ENCODE measurements around the gene KCNJ11. TPM values are rescaled to one million over a fixed set of nuclear protein-coding genes. Genes with fewer than 3 reads are reported as not detected.

Gene KCNJ11
- total RNA-seq, 1 donor from 2014 or later, result 0.79 TPM

- FAIRE-seq (no peak), DNase-seq (ENCODE audit: low read depth) (no peak)
- H3K4me3 ChIP-seq (ENCODE audit: low read depth, low read length), result no peak overlapping the region
- TF ChIP-seq CTCF (IDR thresholded peaks at IDR 0.05; ENCODE audit: insufficient read depth, low read length, severe bottlenecking), result no peak
- no peaks in the 10 kb centered on the region for H3K36me3 ChIP-seq (ENCODE audit: control insufficient read depth, insufficient read depth, low read length)
- no peaks in the 10 kb centered on the region for H3K27me3 ChIP-seq (ENCODE audit: control insufficient read depth, insufficient read depth, low read length)
Observed at GRCh38 chr11:17387811-17388210, 648 bp downstream of the KCNJ11 start.

GRCh38 chr11:17387254-17387653 is 1.2 kb downstream of the KCNJ11 start:
- no peaks in the 10 kb centered on the region for H3K27me3 ChIP-seq (ENCODE audit: control insufficient read depth, insufficient read depth, low read length)
- no peak overlapping the region for H3K4me3 ChIP-seq (ENCODE audit: low read depth, low read length)
- TF ChIP-seq CTCF (IDR thresholded peaks at IDR 0.05; ENCODE audit: insufficient read depth, low read length, severe bottlenecking), result no peak
- no peaks in the 10 kb centered on the region for H3K36me3 ChIP-seq (ENCODE audit: control insufficient read depth, insufficient read depth, low read length)
- FAIRE-seq, result no peak
- no peak for DNase-seq (ENCODE audit: low read depth)

DNA sequence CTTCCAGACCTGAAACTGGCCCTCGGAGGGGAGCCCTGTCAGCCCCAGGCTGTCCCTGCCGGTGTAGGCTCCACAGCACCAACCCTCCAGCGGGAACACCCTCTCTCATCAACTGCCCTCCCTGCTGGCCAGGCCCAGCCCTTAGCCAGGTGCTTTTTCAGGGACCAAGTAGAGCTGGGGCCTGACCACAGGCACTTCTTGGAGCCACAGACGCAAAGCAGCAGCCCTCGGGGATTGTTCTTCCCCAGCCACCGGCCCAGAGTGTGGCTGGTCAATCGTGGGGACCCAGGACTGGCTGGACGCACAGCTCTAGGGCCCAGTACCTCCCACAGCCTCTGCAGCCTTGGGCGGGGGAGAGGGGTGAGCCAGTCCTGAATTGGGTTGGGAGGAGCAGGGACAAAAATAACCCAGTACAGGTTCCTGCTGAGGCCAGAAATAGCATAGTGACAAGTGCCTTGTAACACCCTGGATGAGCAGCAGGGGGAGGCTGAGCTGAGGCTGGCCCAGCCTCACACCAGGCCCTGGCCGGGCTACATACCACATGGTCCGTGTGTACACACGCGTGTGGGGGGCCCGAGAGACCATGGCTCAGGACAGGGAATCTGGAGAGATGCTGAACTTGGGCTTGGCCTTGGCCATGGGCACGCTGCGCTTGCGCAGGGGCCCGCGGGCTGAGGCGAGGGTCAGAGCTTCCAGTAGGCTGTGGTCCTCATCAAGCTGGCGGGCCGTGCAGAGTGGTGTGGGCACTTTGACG is 2.0 kb downstream of the KCNJ11 start:
- FAIRE-seq, result no peak
- H3K36me3 ChIP-seq (ENCODE audit: control insufficient read depth, insufficient read depth, low read length), result no peaks in the 10 kb centered on the region
- TF ChIP-seq CTCF (IDR thresholded peaks at IDR 0.05; ENCODE audit: insufficient read depth, low read length, severe bottlenecking), result peak; percentile 75
- DNase-seq (ENCODE audit: low read depth), result no peak
- no peaks in the 10 kb centered on the region for H3K27me3 ChIP-seq (ENCODE audit: control insufficient read depth, insufficient read depth, low read length)
- no peak overlapping the region for H3K4me3 ChIP-seq (ENCODE audit: low read depth, low read length)

GRCh38 chr11:17385926-17386325 is 2.5 kb downstream of the KCNJ11 start:
- Histone ChIP-seq H3K4me3 (ENCODE audit: low read depth, low read length) (no peak overlapping the region), H3K36me3 (ENCODE audit: control insufficient read depth, insufficient read depth, low read length) (no peaks in the 10 kb centered on the region), H3K27me3 (ENCODE audit: control insufficient read depth, insufficient read depth, low read length) (no peaks in the 10 kb centered on the region)
- no peak for TF ChIP-seq CTCF (IDR thresholded peaks at IDR 0.05; ENCODE audit: insufficient read depth, low read length, severe bottlenecking)
- DNase-seq (ENCODE audit: low read depth) (no peak), FAIRE-seq (no peak)

- TF ChIP-seq CTCF (IDR thresholded peaks at IDR 0.05; ENCODE audit: insufficient read depth, low read length, severe bottlenecking), result no peak
- Histone ChIP-seq H3K36me3 (ENCODE audit: control insufficient read depth, insufficient read depth, low read length) (no peaks in the 10 kb centered on the region), H3K4me3 (ENCODE audit: low read depth, low read length) (no peak overlapping the region), H3K27me3 (ENCODE audit: control insufficient read depth, insufficient read depth, low read length) (no peaks in the 10 kb centered on the region)
- DNase-seq (ENCODE audit: low read depth) (no peak), FAIRE-seq (no peak)
Observed at GRCh38 chr11:17385492-17385891, 3.0 kb downstream of the KCNJ11 start.

GRCh38 chr11:17384002-17384511 is 4.4 kb downstream of the KCNJ11 start:
- Histone ChIP-seq H3K4me3 (ENCODE audit: low read depth, low read length) (no peak overlapping the region), H3K36me3 (ENCODE audit: control insufficient read depth, insufficient read depth, low read length) (no peaks in the 10 kb centered on the region), H3K27me3 (ENCODE audit: control insufficient read depth, insufficient read depth, low read length) (no peaks in the 10 kb centered on the region)
- FAIRE-seq (no peak), DNase-seq (ENCODE audit: low read depth) (peak; percentile 60)
- peak; percentile 88 for TF ChIP-seq CTCF (IDR thresholded peaks at IDR 0.05; ENCODE audit: insufficient read depth, low read length, severe bottlenecking)
